OCI-M2 (cell line): ENCODE measurements around the gene ZFAND6.
A peak's percentile ranks its signal among the peaks of the same experiment; 100 is the strongest.

ENCODE experiments used
- DNase-seq: peaks from one replicate; lab custom pipeline; 2025; ENCODE audit not compliant: unreplicated experiment; lab: John Stamatoyannopoulos, UW

Gene ZFAND6

GRCh38 chr15:80141916-80142598, 82.6 kb downstream of the ZFAND6 start:
- DNase-seq, result no peak

- no peak for DNase-seq
Observed at GRCh38 chr15:80142646-80143045, 83.2 kb downstream of the ZFAND6 start.

- DNase-seq, result no peak
Observed at GRCh38 chr15:80151148-80151547, 91.7 kb downstream of the ZFAND6 start.

GRCh38 chr15:80151576-80151975, 92.1 kb downstream of the ZFAND6 start:
- no peak for DNase-seq

- no peak for DNase-seq
Observed at GRCh38 chr15:80152180-80152895, 92.9 kb downstream of the ZFAND6 start.

- DNase-seq, result no peak
Observed at GRCh38 chr15:80152896-80153876, 93.7 kb downstream of the ZFAND6 start, which contains the start of gene FAH. Gene FAH (plus strand): TSS chr15:80152999. CDS start chr15:80153055, 56 bp downstream.

GRCh38 chr15:80153900-80154299, 94.4 kb downstream of the ZFAND6 start:
- DNase-seq, result no peak

- DNase-seq, result no peak
Observed at GRCh38 chr15:80154336-80154735, 94.9 kb downstream of the ZFAND6 start.

- DNase-seq, result no peak
Observed at GRCh38 chr15:80155001-80155377, 95.5 kb downstream of the ZFAND6 start.

- peak; percentile 70 for DNase-seq
Observed at GRCh38 chr15:80155378-80156175, 96.1 kb downstream of the ZFAND6 start.

- no peak for DNase-seq
Observed at GRCh38 chr15:80156176-80156720, 96.8 kb downstream of the ZFAND6 start.

GRCh38 chr15:80157215-80157614, 97.7 kb downstream of the ZFAND6 start:
- no peak for DNase-seq

GRCh38 chr15:80159301-80159700, 99.8 kb downstream of the ZFAND6 start:
- no peak for DNase-seq

GRCh38 chr15:80159811-80160569, 100.5 kb downstream of the ZFAND6 start:
- DNase-seq, result no peak

- DNase-seq, result no peak
Observed at GRCh38 chr15:80160570-80161156, 101.2 kb downstream of the ZFAND6 start.

- no peak for DNase-seq
Observed at GRCh38 chr15:80161468-80162016, 102.1 kb downstream of the ZFAND6 start.

- DNase-seq, result no peak
Observed at GRCh38 chr15:80162059-80162554, 102.6 kb downstream of the ZFAND6 start.

GRCh38 chr15:80163217-80163616, 103.7 kb downstream of the ZFAND6 start:
- DNase-seq, result no peak

- DNase-seq, result no peak
Observed at GRCh38 chr15:80163897-80164296, 104.4 kb downstream of the ZFAND6 start.
